K562 (cell line): ENCODE measurements around the gene VRK2. TPM values are rescaled to one million over a fixed set of nuclear protein-coding genes. Genes with fewer than 3 reads are reported as not detected.

Experiments used
- ATAC-seq: fragments of 200-7000 bp; cut with Tn5 transposase; 3 replicates; pipeline ENCODE4 v1.9.1; 2020; ENCODE audit warnings: moderate library complexity
- BruUV-seq: library from RNA; stranded (reverse); fragments of 400-500 nt; replicated peaks from 2 replicates; lab custom pipeline; 2021; lab: Mats Ljungman, UMichigan
- CTCF ChIA-PET: fragments of 300-600 bp; formaldehyde crosslinking; extraction: SDS; loops from one replicate; lab custom pipeline; 2021; ENCODE audit warnings: low intra/inter-chr PET ratio; lab: Yijun Ruan, JAX
- POLR2A ChIA-PET: fragments of 300-600, 350-650 bp; sonication (Branson Sonifier 250); formaldehyde crosslinking; extraction: SDS; loops from one replicate; lab custom pipeline; 2021; ENCODE audit warnings: antibody characterized with exemption, inconsistent platforms; lab: Yijun Ruan, JAX
- DNase-seq, 4 experiments: peaks; one replicate each; pipeline versions ENCODE4 v3.0.0 to v3.0.0-alpha.2; 2011 to 2018; ENCODE audit warnings: low spot score in 3 of 4, mixed read lengths in 3 of 4; ENCODE audit errors: extremely low read depth in 1 of 4
- FAIRE-seq: peaks from 2 replicates; lab custom pipeline; 2011; peaks lifted over from hg19 to GRCh38; lab: Jason Lieb, UNC
- H2AFZ ChIP-seq: 2 replicates; pipeline ENCODE4 v1.6.0; 2011; ENCODE audit warnings: low read depth, low read length, control low read depth, inconsistent platforms
- H3K27ac ChIP-seq: fragments of 200-600 bp; 3 replicates; pipeline ENCODE4 v1.8.0; 2011; ENCODE audit warnings: low read depth, mild to moderate bottlenecking, control low read depth, inconsistent platforms, low read length, moderate library complexity, mixed read lengths; ENCODE audit errors: extremely low read depth
- H3K27me3 ChIP-seq, 2 experiments: fragments of 300-600 bp in 1 of 2; 2 replicates in 1 of 2; 3 replicates in 1 of 2; pipeline versions ENCODE4 v1.6.0 to v1.8.0; 2011; ENCODE audit warnings: inconsistent platforms in 2 of 2, low read length in 2 of 2, mild to moderate bottlenecking in 1 of 2, mixed read lengths in 1 of 2, moderate library complexity in 1 of 2; ENCODE audit not compliant: control insufficient read depth in 2 of 2, insufficient read depth in 2 of 2
- H3K36me3 ChIP-seq: fragments of 300-600 bp; 3 replicates; pipeline ENCODE4 v1.8.0; 2011; ENCODE audit warnings: mild to moderate bottlenecking, low read length, inconsistent platforms; ENCODE audit not compliant: control insufficient read depth, insufficient read depth
- H3K4me1 ChIP-seq, 2 experiments: fragments of 200-600 bp in 1 of 2; replicated peaks in 1 of 2; 2 replicates in 1 of 2; 3 replicates in 1 of 2; pipeline versions ENCODE4 v1.5.1 to v1.8.0; 2011; ENCODE audit warnings: inconsistent platforms in 2 of 2, low read length in 2 of 2, mild to moderate bottlenecking in 1 of 2, mixed read lengths in 1 of 2, moderate library complexity in 1 of 2; ENCODE audit not compliant: control insufficient read depth in 2 of 2, insufficient read depth in 2 of 2
- H3K4me2 ChIP-seq: 2 replicates; pipeline ENCODE4 v1.6.1; 2011; ENCODE audit warnings: low read length, control low read depth, inconsistent platforms, mixed read lengths; ENCODE audit not compliant: insufficient read depth
- H3K4me3 ChIP-seq: fragments of 200-600 bp; sonication (generic), shearing (Covaris generic); 2 replicates; pipeline ENCODE4 v1.5.1; 2016; ENCODE audit warnings: control low read depth, inconsistent platforms
- H3K79me2 ChIP-seq: fragments of 200-600 bp; 3 replicates; pipeline ENCODE4 v1.8.0; 2011; ENCODE audit warnings: low read length, inconsistent platforms; ENCODE audit not compliant: control insufficient read depth, insufficient read depth
- H3K9ac ChIP-seq, 2 experiments: 2 replicates each; pipeline versions ENCODE4 v1.6.0 to v1.6.1; 2011; ENCODE audit warnings: low read depth in 2 of 2, low read length in 2 of 2, control low read depth in 1 of 2, inconsistent platforms in 1 of 2, mild to moderate bottlenecking in 1 of 2, mixed read lengths in 1 of 2; ENCODE audit not compliant: insufficient read depth in 1 of 2
- H3K9me1 ChIP-seq: one replicate; pipeline ENCODE4 v1.6.0; 2011; ENCODE audit warnings: inconsistent platforms, mild to moderate bottlenecking, low read length, moderate library complexity; ENCODE audit not compliant: control insufficient read depth, insufficient read depth
- H3K9me3 ChIP-seq: replicated peaks from 2 replicates; pipeline ENCODE4 v1.5.1; 2011; ENCODE audit warnings: low read depth, low read length, inconsistent platforms; ENCODE audit not compliant: control insufficient read depth, insufficient read depth
- H4K20me1 ChIP-seq: replicated peaks from 2 replicates; pipeline ENCODE4 v1.6.1; 2011; ENCODE audit warnings: low read length, inconsistent platforms, mixed read lengths; ENCODE audit not compliant: control insufficient read depth, insufficient read depth
- BCOR ChIP-seq: fragments of 450-650 bp; IDR thresholded peaks from 2 replicates; pipeline ENCODE4 v1.6.1; 2016
- C11orf30 ChIP-seq: fragments of 450-650 bp; IDR thresholded peaks from 2 replicates; pipeline ENCODE4 v1.6.1; 2016; ENCODE audit warnings: low read depth, mild to moderate bottlenecking
- FIP1L1 ChIP-seq: fragments of 200-400 bp; formaldehyde crosslinking; IDR thresholded peaks from 2 replicates; pipeline ENCODE4 v1.6.1; 2018; ENCODE audit warnings: mild to moderate bottlenecking, low read depth, low read length; ENCODE audit not compliant: poor library complexity, severe bottlenecking
- GABPB2 ChIP-seq: fragments of 250-450 bp; sonication (Bioruptor Pico); conservative IDR thresholded peaks from 2 replicates; pipeline ENCODE4 v1.5.1; 2021; ENCODE audit warnings: mild to moderate bottlenecking
- MAFK ChIP-seq: IDR thresholded peaks from 2 replicates; pipeline ENCODE4 v1.6.1; 2011; ENCODE audit warnings: low read length, improper control_type of control experiment
- MEF2D ChIP-seq: conservative IDR thresholded peaks from 2 replicates; pipeline ENCODE4 v1.6.1; 2016; ENCODE audit warnings: low read depth, missing genetic modification characterization, missing compliant biosample characterization
- POLR2G ChIP-seq: fragments of 200-400 bp; formaldehyde crosslinking; IDR thresholded peaks from 2 replicates; pipeline ENCODE4 v1.6.1; 2017; ENCODE audit warnings: low read depth, mild to moderate bottlenecking, antibody characterized with exemption, low read length, moderate library complexity
- SMAD3 ChIP-seq: fragments of 450-650 bp; formaldehyde crosslinking; conservative IDR thresholded peaks from 2 replicates; pipeline ENCODE4 v1.4.0; 2020; ENCODE audit warnings: mild to moderate bottlenecking
- SMARCA5 ChIP-seq: fragments of 450-650 bp; IDR thresholded peaks from 2 replicates; pipeline ENCODE4 v1.6.1; 2016
- TRIM28 ChIP-seq: fragments of 450-650 bp; IDR thresholded peaks from 2 replicates; pipeline ENCODE4 v1.6.1; 2017
- ZNF316 ChIP-seq: fragments of 450-650 bp; IDR thresholded peaks from 2 replicates; pipeline ENCODE4 v1.6.1; 2016
- WGBS: fragments of 100-300 bp; shearing (Covaris generic); methylation state at CpG from one replicate; pipeline ENCODE4 v1.1.6; 2016; ENCODE audit warnings: low coverage, mixed read lengths; ENCODE audit not compliant: insufficient coverage; ENCODE audit errors: missing lambda C conversion rate; 5-methylcytosine and 5-hydroxymethylcytosine counted together
- in situ Hi-C: fragments of 300-500 bp; cut with MboI; formaldehyde crosslinking; loops from 4 replicates; pipeline ENCODE4 v1.15.0; 2018; ENCODE audit warnings: inconsistent platforms, mixed read lengths
- intact Hi-C: fragments of 100-400 bp; cut with micrococcal nuclease; formaldehyde crosslinking; loops from 2 replicates; pipeline ENCODE4 v1.14.2; 2022
- polyA plus RNA-seq, 8 experiments: library from polyadenylated mRNA; depleted of rRNA in 4 of 8; stranded (reverse) in 5 of 8; unstranded in 3 of 8; fragments of >200 nt; fragmentation: Nextera tagmentation in 2 of 8; fragmentation: Illumina TruSeq in 1 of 8; extraction: Ambion mirVana in 2 of 8; extraction: Trizol in 1 of 8; gene quantifications; 2 replicates each; pipeline versions ENCODE4 v1.2.1 to v1.2.3, GENCODE V29; 2011 to 2014; ENCODE audit warnings: inconsistent platforms in 1 of 8, missing spikeins in 1 of 8
- total RNA-seq, 7 experiments: library from RNA; depleted of rRNA in 6 of 7; stranded (reverse); fragments of >200 nt in 6 of 7; fragmentation: Illumina TruSeq in 2 of 7; extraction: Trizol in 2 of 7; gene quantifications; 2 replicates each; pipeline versions ENCODE4 v1.2.1 to v1.2.3, GENCODE V29; 2011 to 2021; ENCODE audit warnings: low replicate concordance in 1 of 7
- TF ChIP-seq, protein P1 (sequence below), 2 experiments: IDR thresholded peaks; 2 replicates each; pipeline ENCODE4 v1.6.1; 2011; ENCODE audit warnings: borderline replicate concordance in 1 of 2, control low read depth in 1 of 2, low read depth in 1 of 2, low read length in 1 of 2, mild to moderate bottlenecking in 1 of 2, mixed read lengths in 1 of 2, moderate library complexity in 1 of 2; ENCODE audit not compliant: insufficient read depth in 1 of 2, insufficient read length in 1 of 2, poor library complexity in 1 of 2, severe bottlenecking in 1 of 2; ENCODE audit errors: extremely low read depth in 1 of 2
- TF ChIP-seq, protein P2 (sequence below): sonication (generic); formaldehyde crosslinking; IDR thresholded peaks from 2 replicates; pipeline ENCODE4 v1.8.0; 2022; ENCODE audit warnings: missing genetic modification reagents, mild to moderate bottlenecking, borderline replicate concordance

VRK2 gene
- total and polyA plus RNA-seq, 9 of the 15 experiments (the other 6 are each of a cell fraction or from before 2014, with no cell fraction given) = 22.6 to 49.2 (median 36.2) TPM

DNA sequence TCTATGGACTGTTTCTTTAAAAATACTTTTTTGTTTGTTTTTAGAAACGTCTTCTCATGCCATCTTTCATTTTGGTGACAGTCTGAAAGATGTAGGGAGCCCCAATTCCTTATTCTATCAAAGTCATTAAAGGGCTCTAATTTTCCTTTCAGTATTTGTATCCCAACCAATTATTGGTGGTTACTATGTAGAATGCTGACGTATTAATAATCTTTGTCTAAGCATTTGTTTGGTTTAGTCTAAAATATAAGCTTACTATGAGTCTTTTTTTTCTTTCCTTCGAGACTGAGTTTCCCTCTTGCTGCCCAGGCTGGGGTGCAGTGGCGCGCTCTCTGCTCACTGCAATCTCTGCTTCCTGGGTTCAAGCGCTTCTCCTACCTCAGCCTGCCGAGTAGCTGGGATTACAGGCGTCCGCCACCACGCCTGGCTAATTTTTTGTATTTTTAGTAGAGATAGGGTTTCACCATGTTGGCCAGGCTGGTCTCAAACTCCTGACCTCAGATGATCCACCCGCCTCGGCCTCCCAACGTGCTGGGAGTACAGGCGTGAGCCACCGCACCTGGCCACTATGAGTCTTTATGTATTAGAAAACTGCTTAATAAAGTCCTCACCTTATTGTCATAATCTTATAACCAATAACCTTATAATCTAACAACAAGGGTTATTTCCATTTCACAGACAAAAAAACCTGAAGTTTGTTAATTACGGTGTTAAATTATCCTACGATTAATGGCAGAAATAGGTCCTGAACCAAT is 849 bp upstream of the VRK2 start:
- H3K27me3 ChIP-seq = no peaks in the 10 kb centered on the region
- H3K9me3 ChIP-seq = no peaks in the 10 kb centered on the region
- CTCF ChIA-PET = interaction anchor here (0.7 kb wide), 2 partner anchors 39 to 54 kb away, joined by 3 to 5 read pairs; no protein-coding TSS in a partner anchor
- DNase-seq (peak in 1 of 4 experiments; percentile 38), ATAC-seq (peak; percentile 1; the same call in 1 of the 3 replicates), FAIRE-seq (no peak)
- in situ Hi-C loops (no loop called here), intact Hi-C loops (loop anchor here (2.0 to 5.0 kb wide), 3 partner anchors 78 to 193 kb away; no protein-coding TSS in a partner anchor)
- peak overlapping the region; percentile 91 for H2AFZ ChIP-seq
- H4K20me1 ChIP-seq = no peaks in the 10 kb centered on the region
- BruUV-seq = TSS peak; percentile 73
- peaks cover 14 to 19% of the 10 kb centered on the region in 2 experiments for H3K4me1 ChIP-seq
- H3K79me2 ChIP-seq = peaks cover 60% of the 10 kb centered on the region
- H3K4me2 ChIP-seq = peak overlapping the region; percentile 87
- POLR2A ChIA-PET = interaction anchor here (0.6 to 1.4 kb wide), 5 partner anchors 10 to 516 kb away, joined by 4 to 9 read pairs (median 4); no protein-coding TSS in a partner anchor
- H3K27ac ChIP-seq = peak overlapping the region; percentile 93
- peaks cover 14% of the 10 kb centered on the region; the same call in 2 of the 3 replicates for H3K36me3 ChIP-seq
- peak overlapping the region; percentile 66 for H3K4me3 ChIP-seq
- WGBS = 8% methylated on average over 17 of the region's 17 CpGs
- H3K9me1 ChIP-seq = no peaks in the 10 kb centered on the region
- peak overlapping the region; percentile 86 to 96 for H3K9ac ChIP-seq
- TF ChIP-seq, protein P1, sequence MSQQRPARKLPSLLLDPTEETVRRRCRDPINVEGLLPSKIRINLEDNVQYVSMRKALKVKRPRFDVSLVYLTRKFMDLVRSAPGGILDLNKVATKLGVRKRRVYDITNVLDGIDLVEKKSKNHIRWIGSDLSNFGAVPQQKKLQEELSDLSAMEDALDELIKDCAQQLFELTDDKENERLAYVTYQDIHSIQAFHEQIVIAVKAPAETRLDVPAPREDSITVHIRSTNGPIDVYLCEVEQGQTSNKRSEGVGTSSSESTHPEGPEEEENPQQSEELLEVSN (IDR thresholded peaks at IDR 0.05; ENCODE audit: borderline replicate concordance in 1 of 2, extremely low read depth in 1 of 2, insufficient read depth in 1 of 2, insufficient read length in 1 of 2, low read depth in 1 of 2, low read length in 1 of 2, poor library complexity in 1 of 2, severe bottlenecking in 1 of 2) = peak in 1 of 2 experiments; percentile 23
- peak; percentile 24; the same call in 1 of the 2 replicates for TF ChIP-seq BCOR
- TF ChIP-seq SMAD3 (CRISPR knock-in tag) = no peak
- no peak for TF ChIP-seq MAFK
- TF ChIP-seq MEF2D (tag) = no peak
- TF ChIP-seq ZNF316 = peak; percentile 89
- TF ChIP-seq POLR2G = no peak
- TF ChIP-seq, protein P2, sequence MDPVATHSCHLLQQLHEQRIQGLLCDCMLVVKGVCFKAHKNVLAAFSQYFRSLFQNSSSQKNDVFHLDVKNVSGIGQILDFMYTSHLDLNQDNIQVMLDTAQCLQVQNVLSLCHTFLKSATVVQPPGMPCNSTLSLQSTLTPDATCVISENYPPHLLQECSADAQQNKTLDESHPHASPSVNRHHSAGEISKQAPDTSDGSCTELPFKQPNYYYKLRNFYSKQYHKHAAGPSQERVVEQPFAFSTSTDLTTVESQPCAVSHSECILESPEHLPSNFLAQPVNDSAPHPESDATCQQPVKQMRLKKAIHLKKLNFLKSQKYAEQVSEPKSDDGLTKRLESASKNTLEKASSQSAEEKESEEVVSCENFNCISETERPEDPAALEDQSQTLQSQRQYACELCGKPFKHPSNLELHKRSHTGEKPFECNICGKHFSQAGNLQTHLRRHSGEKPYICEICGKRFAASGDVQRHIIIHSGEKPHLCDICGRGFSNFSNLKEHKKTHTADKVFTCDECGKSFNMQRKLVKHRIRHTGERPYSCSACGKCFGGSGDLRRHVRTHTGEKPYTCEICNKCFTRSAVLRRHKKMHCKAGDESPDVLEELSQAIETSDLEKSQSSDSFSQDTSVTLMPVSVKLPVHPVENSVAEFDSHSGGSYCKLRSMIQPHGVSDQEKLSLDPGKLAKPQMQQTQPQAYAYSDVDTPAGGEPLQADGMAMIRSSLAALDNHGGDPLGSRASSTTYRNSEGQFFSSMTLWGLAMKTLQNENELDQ = 0 out of 2 replicates have a peak, but pooled peaks have one; percentile 9
- TF ChIP-seq TRIM28 = peak; percentile 19; the same call in 1 of the 2 replicates
- no peak for TF ChIP-seq FIP1L1
- peak; percentile 45; the same call in 1 of the 2 replicates for TF ChIP-seq SMARCA5
- no peak for TF ChIP-seq GABPB2 (CRISPR knock-in tag)
- peak; percentile 62 for TF ChIP-seq C11orf30
